HepG2 (cell line): ENCODE measurements around the gene CAPN10. TPM values are rescaled to one million over a fixed set of nuclear protein-coding genes. Genes with fewer than 3 reads are reported as not detected.

Experiments
- BCL6 ChIP-seq: IDR thresholded peaks from 2 replicates; pipeline ENCODE4 v1.6.1; 2016; ENCODE audit warnings: missing genetic modification reagents, missing compliant biosample characterization
- CCDC6 ChIP-seq: sonication (generic); formaldehyde crosslinking; IDR thresholded peaks from 2 replicates; pipeline ENCODE4 v1.8.1; 2022; ENCODE audit warnings: mild to moderate bottlenecking, missing genetic modification reagents, moderate library complexity
- FOXK1 ChIP-seq: sonication (generic); formaldehyde crosslinking; IDR thresholded peaks from 2 replicates; pipeline ENCODE4 v1.4.0; 2020; ENCODE audit warnings: low read depth, missing genetic modification reagents, borderline replicate concordance
- KAT7 ChIP-seq: IDR thresholded peaks from 2 replicates; pipeline ENCODE4 v1.6.1; 2018; ENCODE audit warnings: borderline replicate concordance, missing compliant biosample characterization
- MAFG ChIP-seq: sonication (generic); formaldehyde crosslinking; IDR thresholded peaks from 2 replicates; pipeline ENCODE4 v1.5.1; 2020; ENCODE audit warnings: mild to moderate bottlenecking, missing genetic modification reagents
- NFE2L1 ChIP-seq: sonication (generic); formaldehyde crosslinking; IDR thresholded peaks from 2 replicates; pipeline ENCODE4 v1.4.0; 2020; ENCODE audit warnings: missing genetic modification reagents, mild to moderate bottlenecking, borderline replicate concordance
- PBX2 ChIP-seq: IDR thresholded peaks from 2 replicates; pipeline ENCODE4 v1.6.1; 2016; ENCODE audit warnings: control low read depth
- PTBP1 ChIP-seq: fragments of 200-400 bp; formaldehyde crosslinking; IDR thresholded peaks from 2 replicates; pipeline ENCODE4 v1.6.1; 2018; ENCODE audit warnings: low read length, low read depth; ENCODE audit not compliant: poor library complexity, severe bottlenecking
- RXRB ChIP-seq: IDR thresholded peaks from 2 replicates; pipeline ENCODE4 v1.6.1; 2016; ENCODE audit warnings: borderline replicate concordance, missing genetic modification reagents, missing compliant biosample characterization
- SIN3B ChIP-seq: fragments of 150-350 bp; IDR thresholded peaks from 2 replicates; pipeline ENCODE4 v1.6.1; 2014; ENCODE audit warnings: low read length
- TAF1 ChIP-seq: sonication (generic); formaldehyde crosslinking; IDR thresholded peaks from 2 replicates; pipeline ENCODE4 v1.4.0; 2020; ENCODE audit warnings: missing genetic modification reagents
- ZC3H4 ChIP-seq: sonication (generic); formaldehyde crosslinking; IDR thresholded peaks from 2 replicates; pipeline ENCODE4 v1.4.0; 2020; ENCODE audit warnings: missing genetic modification reagents, borderline replicate concordance
- ZHX1 ChIP-seq: sonication (generic); formaldehyde crosslinking; IDR thresholded peaks from 2 replicates; pipeline ENCODE4 v1.8.1; 2022; ENCODE audit warnings: low read depth, mild to moderate bottlenecking, missing genetic modification reagents
- ZNF275 ChIP-seq: sonication (generic); formaldehyde crosslinking; IDR thresholded peaks from 2 replicates; pipeline ENCODE4 v1.8.0; 2022; ENCODE audit warnings: missing genetic modification reagents, mild to moderate bottlenecking, inconsistent platforms, borderline replicate concordance
- ZNF704 ChIP-seq: sonication (generic); formaldehyde crosslinking; IDR thresholded peaks from 2 replicates; pipeline ENCODE4 v1.8.1; 2023; ENCODE audit warnings: mild to moderate bottlenecking, inconsistent platforms, moderate library complexity, missing genetic modification reagents, borderline replicate concordance
- ZNF720 ChIP-seq: sonication (generic); formaldehyde crosslinking; IDR thresholded peaks from 2 replicates; pipeline ENCODE4 v1.4.0; 2020; ENCODE audit warnings: missing genetic modification reagents
- ZNF724P ChIP-seq: sonication (generic); formaldehyde crosslinking; IDR thresholded peaks from 2 replicates; pipeline ENCODE4 v1.8.0; 2022; ENCODE audit warnings: missing genetic modification reagents, borderline replicate concordance
- ZNF800 ChIP-seq: sonication (generic); formaldehyde crosslinking; IDR thresholded peaks from 2 replicates; pipeline ENCODE4 v1.4.0; 2020; ENCODE audit warnings: missing genetic modification reagents
- ZNF850 ChIP-seq: sonication (generic); formaldehyde crosslinking; conservative IDR thresholded peaks from 2 replicates; pipeline ENCODE4 v1.9.0; 2021; ENCODE audit warnings: mild to moderate bottlenecking, missing genetic modification reagents
- ZSCAN12 ChIP-seq: sonication (generic); formaldehyde crosslinking; IDR thresholded peaks from 2 replicates; pipeline ENCODE4 v1.9.0; 2021; ENCODE audit warnings: mild to moderate bottlenecking, missing genetic modification reagents
- polyA plus RNA-seq, 8 experiments: library from polyadenylated mRNA; depleted of rRNA in 3 of 8; stranded (reverse) in 7 of 8; unstranded in 1 of 8; fragments of >200 nt; fragmentation: Illumina TruSeq in 4 of 8; extraction: Trizol in 4 of 8; gene quantifications; 2 replicates each; pipeline versions ENCODE4 v1.2.1 to v1.2.3, GENCODE V29; 2011 to 2016; ENCODE audit warnings: low read depth in 4 of 8, missing spikeins in 1 of 8, mixed read lengths in 1 of 8; ENCODE audit not compliant: insufficient read depth in 1 of 8
- total RNA-seq, 5 experiments: library from RNA; depleted of rRNA; stranded (reverse); fragments of >200 nt; fragmentation: Illumina TruSeq; extraction: Trizol; gene quantifications; 2 replicates each; pipeline ENCODE4 v1.2.3, GENCODE V29; 2016; ENCODE audit warnings: low read depth in 1 of 5

Gene CAPN10
- total and polyA plus RNA-seq, 2 of the 13 experiments (the other 11 are each of a cell fraction or from before 2014, with no cell fraction given) = 27.6 to 32.4 TPM

GRCh38 chr2:240579771-240580614, 6.5 kb upstream of the CAPN10 start (continued):
- TF ChIP-seq BCL6 (peak; percentile 64), PTBP1 (no peak), ZNF720 (no peak), RXRB (CRISPR knock-in tag) (peak; percentile 73), ZNF275 (CRISPR knock-in tag) (no peak), KAT7 (CRISPR knock-in tag) (peak; percentile 87; the same call in 1 of the 2 replicates), TAF1 (no peak), PBX2 (CRISPR knock-in tag) (no peak), ZNF704 (CRISPR knock-in tag) (no peak), MAFG (CRISPR knock-in tag) (no peak), ZNF724P (CRISPR knock-in tag) (peak; percentile 78; the same call in 1 of the 2 replicates), ZNF850 (peak; percentile 23; the same call in 1 of the 2 replicates), ZHX1 (CRISPR knock-in tag) (peak; percentile 82), CCDC6 (CRISPR knock-in tag) (peak; percentile 58), ZSCAN12 (no peak), ZNF800 (peak; percentile 53; the same call in 1 of the 2 replicates), SIN3B (no peak), FOXK1 (CRISPR knock-in tag) (peak; percentile 67; the same call in 1 of the 2 replicates), ZC3H4 (CRISPR knock-in tag) (no peak; the same call in 1 of the 2 replicates), NFE2L1 (CRISPR knock-in tag) (no peak)
